SJCRH30 (cell line): ENCODE measurements around the gene HELT. TPM values are rescaled to one million over a fixed set of nuclear protein-coding genes. Genes with fewer than 3 reads are reported as not detected.
"Not testable (repeated sequence)": the region's sequence is repeated elsewhere in the genome, so short reads cannot be mapped to it uniquely, and the experiment has no call there.

Experiments
- DNase-seq, 2 experiments: peaks; one replicate each; pipeline ENCODE4 v3.0.0-alpha.2; 2015 to 2020
- H3K27ac ChIP-seq: fragments of 250-450 bp; sonication (Bioruptor Pico); 2 replicates; pipeline ENCODE4 v1.5.1; 2020; ENCODE audit warnings: mild to moderate bottlenecking, moderate library complexity
- H3K27me3 ChIP-seq: fragments of 250-450 bp; sonication (Bioruptor Pico); 2 replicates; pipeline ENCODE4 v1.5.1; 2020; ENCODE audit warnings: mild to moderate bottlenecking, moderate library complexity
- H3K36me3 ChIP-seq: fragments of 250-450 bp; sonication (Bioruptor Pico); 2 replicates; pipeline ENCODE4 v1.5.1; 2020; ENCODE audit warnings: mild to moderate bottlenecking, moderate library complexity
- H3K4me1 ChIP-seq: fragments of 250-450 bp; sonication (Bioruptor Pico); 2 replicates; pipeline ENCODE4 v1.5.1; 2020; ENCODE audit warnings: mild to moderate bottlenecking, moderate library complexity
- H3K4me3 ChIP-seq: fragments of 250-450 bp; sonication (Bioruptor Pico); 2 replicates; pipeline ENCODE4 v1.5.1; 2020; ENCODE audit warnings: mild to moderate bottlenecking, moderate library complexity
- H3K9me3 ChIP-seq: fragments of 250-450 bp; sonication (Bioruptor Pico); replicated peaks from 2 replicates; pipeline ENCODE4 v1.5.1; 2020; ENCODE audit warnings: mild to moderate bottlenecking, moderate library complexity
- total RNA-seq: library from RNA; depleted of rRNA; stranded (reverse); fragments of >200 nt; shearing (Covaris generic); gene quantifications from 2 replicates; pipeline ENCODE4 v1.2.3, GENCODE V29; 2014; rRNA removed

Gene HELT
- not detected in 2 replicates for total RNA-seq

- Histone ChIP-seq H3K27me3 (no peaks in the 10 kb centered on the region), H3K4me3 (no peak within 1 kb of the TSS), H3K36me3 (no peaks in the 10 kb centered on the region), H3K4me1 (no peaks in the 10 kb centered on the region), H3K9me3 (no peaks in the 10 kb centered on the region), H3K27ac (no peak within 1 kb of the TSS)
- no peak for DNase-seq
Observed at GRCh38 chr4:185017964-185018772, at the start of gene HELT. HELT (plus strand) TSS chr4:185018490; CDS start chr4:185018929, 439 bp downstream.

- H3K27ac ChIP-seq = no peak overlapping the region
- no peak for DNase-seq
- H3K4me3 ChIP-seq = no peak overlapping the region
- H3K36me3 ChIP-seq = no peaks in the 10 kb centered on the region
- no peaks in the 10 kb centered on the region for H3K4me1 ChIP-seq
- no peaks in the 10 kb centered on the region for H3K9me3 ChIP-seq
- no peaks in the 10 kb centered on the region for H3K27me3 ChIP-seq
Observed at GRCh38 chr4:184968784-184969201, 49.5 kb upstream of the HELT start.

- H3K27ac ChIP-seq = no peak overlapping the region
- H3K27me3 ChIP-seq = no peaks in the 10 kb centered on the region
- no peaks in the 10 kb centered on the region for H3K36me3 ChIP-seq
- no peaks in the 10 kb centered on the region for H3K4me1 ChIP-seq
- H3K4me3 ChIP-seq = no peak overlapping the region
- no peak for DNase-seq
- no peaks in the 10 kb centered on the region for H3K9me3 ChIP-seq
Observed at GRCh38 chr4:184969610-184970009, 48.7 kb upstream of the HELT start.

DNA sequence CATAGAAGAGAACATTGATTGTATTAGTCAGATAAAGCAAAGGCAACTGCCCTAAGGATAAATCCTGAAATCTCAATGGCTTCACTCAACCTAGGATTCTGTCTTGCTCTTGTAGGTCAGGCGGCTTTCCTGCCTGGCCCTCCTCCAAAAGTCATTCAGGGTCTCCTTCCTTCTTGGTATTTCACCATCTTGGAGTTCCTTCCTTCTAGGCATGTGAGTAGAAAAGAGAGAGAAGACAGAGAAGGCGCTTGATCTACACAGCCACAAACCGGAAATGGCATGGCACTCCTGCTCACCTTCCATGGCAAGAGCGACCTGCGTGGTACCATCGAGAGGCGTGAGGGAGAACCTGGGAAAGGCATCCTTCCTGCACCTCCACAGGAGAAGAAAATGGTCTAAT lies 45.3 kb upstream of the HELT start:
- Histone ChIP-seq H3K36me3 (no peaks in the 10 kb centered on the region), H3K4me3 (no peak overlapping the region), H3K27ac (no peak overlapping the region), H3K9me3 (no peaks in the 10 kb centered on the region), H3K27me3 (no peaks in the 10 kb centered on the region), H3K4me1 (no peaks in the 10 kb centered on the region)
- DNase-seq = no peak

GRCh38 chr4:184976348-184976747 lies 41.9 kb upstream of the HELT start:
- H3K27me3 ChIP-seq, DNase-seq, H3K9me3 ChIP-seq, H3K36me3 ChIP-seq, H3K4me1 ChIP-seq, H3K4me3 ChIP-seq, H3K27ac ChIP-seq: not testable (repeated sequence)

GRCh38 chr4:184977747-184978146 lies 40.5 kb upstream of the HELT start:
- H3K4me1 ChIP-seq = no peaks in the 10 kb centered on the region
- H3K27ac ChIP-seq = no peak overlapping the region
- DNase-seq = no peak
- no peaks in the 10 kb centered on the region for H3K9me3 ChIP-seq
- H3K27me3 ChIP-seq = no peaks in the 10 kb centered on the region
- no peaks in the 10 kb centered on the region for H3K36me3 ChIP-seq
- H3K4me3 ChIP-seq = no peak overlapping the region

DNA sequence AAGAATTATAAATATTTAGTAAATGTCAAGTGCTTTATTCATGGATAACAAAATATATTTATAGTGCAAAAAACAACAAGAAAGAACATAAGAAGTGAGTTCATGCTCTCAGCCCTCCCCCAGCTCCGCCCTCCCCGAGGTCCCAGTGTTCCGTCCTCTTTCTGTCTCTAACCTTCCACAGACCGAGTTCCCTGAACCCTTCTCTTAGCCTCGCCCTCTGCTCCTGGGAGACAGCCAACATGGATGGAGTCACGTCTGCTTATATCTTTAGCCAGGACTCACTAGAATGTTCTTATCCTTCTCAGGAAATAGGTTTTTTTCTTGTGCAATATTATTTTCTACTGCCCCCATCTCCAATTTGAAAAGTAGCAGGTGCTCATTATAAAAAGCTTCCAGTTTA lies 40.1 kb upstream of the HELT start:
- no peaks in the 10 kb centered on the region for H3K9me3 ChIP-seq
- no peak overlapping the region for H3K27ac ChIP-seq
- DNase-seq = no peak
- no peaks in the 10 kb centered on the region for H3K4me1 ChIP-seq
- no peaks in the 10 kb centered on the region for H3K36me3 ChIP-seq
- H3K4me3 ChIP-seq = no peak overlapping the region
- H3K27me3 ChIP-seq = no peaks in the 10 kb centered on the region

- Histone ChIP-seq H3K36me3 (no peaks in the 10 kb centered on the region), H3K4me3 (no peak overlapping the region), H3K27ac (no peak overlapping the region), H3K27me3 (no peaks in the 10 kb centered on the region), H3K4me1 (no peaks in the 10 kb centered on the region), H3K9me3 (no peaks in the 10 kb centered on the region)
- no peak for DNase-seq
Observed at GRCh38 chr4:184979461-184980124, 38.7 kb upstream of the HELT start.

GRCh38 chr4:184980261-184980660 lies 38.0 kb upstream of the HELT start:
- no peak for DNase-seq
- Histone ChIP-seq H3K4me1 (no peaks in the 10 kb centered on the region), H3K27ac (no peak overlapping the region), H3K9me3 (no peaks in the 10 kb centered on the region), H3K27me3 (no peaks in the 10 kb centered on the region), H3K36me3 (no peaks in the 10 kb centered on the region), H3K4me3 (no peak overlapping the region)

- Histone ChIP-seq H3K27me3 (no peaks in the 10 kb centered on the region), H3K27ac (no peak overlapping the region), H3K9me3 (no peaks in the 10 kb centered on the region), H3K4me1 (no peaks in the 10 kb centered on the region), H3K4me3 (no peak overlapping the region), H3K36me3 (no peaks in the 10 kb centered on the region)
- peak; percentile 19 to 26 for DNase-seq
Observed at GRCh38 chr4:184983672-184984356, 34.5 kb upstream of the HELT start.

GRCh38 chr4:184987493-184988031 lies 30.7 kb upstream of the HELT start:
- H3K4me3 ChIP-seq = no peak overlapping the region
- no peaks in the 10 kb centered on the region for H3K4me1 ChIP-seq
- no peaks in the 10 kb centered on the region for H3K9me3 ChIP-seq
- no peak overlapping the region for H3K27ac ChIP-seq
- no peak for DNase-seq
- no peaks in the 10 kb centered on the region for H3K27me3 ChIP-seq
- no peaks in the 10 kb centered on the region for H3K36me3 ChIP-seq

DNA sequence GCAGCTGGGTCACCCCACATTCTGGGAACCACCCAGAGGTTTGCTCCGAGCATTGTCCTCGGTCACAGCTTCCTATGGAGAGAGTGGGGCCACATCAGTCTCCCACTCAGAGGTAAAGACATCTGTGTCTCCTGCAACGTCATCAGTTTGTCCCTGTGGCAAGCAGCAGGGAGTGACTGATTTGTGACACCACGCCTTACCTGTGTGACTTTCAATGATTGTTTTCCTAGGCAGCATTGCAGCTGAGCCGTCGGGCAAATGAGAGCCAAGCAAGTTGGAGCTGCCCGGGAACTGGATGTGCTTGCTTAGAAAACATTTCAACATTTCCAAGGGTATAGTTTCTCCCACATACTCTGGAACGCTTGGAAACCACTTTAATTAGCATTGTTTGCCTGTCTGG lies 29.7 kb upstream of the HELT start:
- no peak overlapping the region for H3K4me3 ChIP-seq
- H3K27me3 ChIP-seq = no peaks in the 10 kb centered on the region
- no peaks in the 10 kb centered on the region for H3K9me3 ChIP-seq
- no peaks in the 10 kb centered on the region for H3K4me1 ChIP-seq
- no peak overlapping the region for H3K27ac ChIP-seq
- DNase-seq = no peak
- no peaks in the 10 kb centered on the region for H3K36me3 ChIP-seq

- DNase-seq, H3K36me3 ChIP-seq, H3K9me3 ChIP-seq, H3K4me3 ChIP-seq, H3K27ac ChIP-seq, H3K4me1 ChIP-seq, H3K27me3 ChIP-seq: not testable (repeated sequence)
Observed at GRCh38 chr4:184989283-184989682, 29.0 kb upstream of the HELT start.

DNA sequence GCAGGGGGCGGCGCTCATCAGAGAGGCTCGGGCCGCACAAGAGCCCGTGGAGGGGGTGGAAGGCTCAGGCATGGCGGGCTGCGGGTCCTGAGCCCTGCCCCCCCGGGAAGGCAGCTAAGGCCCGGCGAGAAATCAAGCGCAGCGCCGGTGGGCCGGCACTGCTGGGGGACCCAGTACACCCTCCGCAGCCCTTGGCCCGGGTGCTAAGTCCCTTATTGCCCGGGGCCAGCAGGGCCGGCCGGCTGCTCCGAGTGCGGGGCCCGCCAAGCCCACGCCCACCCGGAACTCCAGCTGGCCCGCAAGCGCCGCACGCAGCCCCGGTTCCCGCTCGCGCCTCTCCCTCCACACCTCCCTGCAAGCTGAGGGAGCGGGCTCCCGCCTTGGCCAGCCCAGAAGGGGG lies 28.2 kb upstream of the HELT start:
- not testable (repeated sequence) for H3K9me3 ChIP-seq, H3K27me3 ChIP-seq, DNase-seq, H3K4me1 ChIP-seq, H3K27ac ChIP-seq, H3K36me3 ChIP-seq, H3K4me3 ChIP-seq

DNA sequence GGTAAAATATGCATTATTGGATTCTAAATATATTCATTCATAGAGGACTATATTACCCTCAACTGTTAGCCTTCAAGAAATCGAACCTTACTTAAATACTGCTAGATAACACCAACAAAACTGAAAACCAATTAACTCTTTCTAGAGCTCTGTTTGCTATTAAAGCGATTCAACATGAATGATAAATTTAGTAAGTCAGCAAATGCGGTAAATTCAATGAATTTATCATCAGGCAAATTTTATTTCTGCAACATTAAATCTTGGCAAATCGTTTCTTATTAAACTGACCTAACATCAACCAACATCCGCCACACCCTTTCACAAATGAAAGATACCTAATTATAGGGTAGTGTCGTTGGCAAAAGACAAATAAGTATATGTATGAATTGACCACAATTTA lies 26.4 kb upstream of the HELT start:
- Histone ChIP-seq H3K27me3 (no peaks in the 10 kb centered on the region), H3K9me3 (no peaks in the 10 kb centered on the region), H3K36me3 (no peaks in the 10 kb centered on the region), H3K4me1 (no peaks in the 10 kb centered on the region), H3K4me3 (no peak overlapping the region), H3K27ac (no peak overlapping the region)
- no peak for DNase-seq
